HG03460 (cell line): Measurements from ENCODE around the gene SLC6A18.

Source experiments
- ATAC-seq: cut with Tn5 transposase; IDR thresholded peaks from one replicate; pipeline ENCODE4 v1.9.1; 2021; ENCODE audit not compliant: unreplicated experiment

Gene SLC6A18

GRCh38 chr5:1187234-1187949 is 37.8 kb upstream of the SLC6A18 start:
- ATAC-seq: no peak

- no peak for ATAC-seq
Measured at GRCh38 chr5:1187950-1188334, 37.2 kb upstream of the SLC6A18 start.

DNA sequence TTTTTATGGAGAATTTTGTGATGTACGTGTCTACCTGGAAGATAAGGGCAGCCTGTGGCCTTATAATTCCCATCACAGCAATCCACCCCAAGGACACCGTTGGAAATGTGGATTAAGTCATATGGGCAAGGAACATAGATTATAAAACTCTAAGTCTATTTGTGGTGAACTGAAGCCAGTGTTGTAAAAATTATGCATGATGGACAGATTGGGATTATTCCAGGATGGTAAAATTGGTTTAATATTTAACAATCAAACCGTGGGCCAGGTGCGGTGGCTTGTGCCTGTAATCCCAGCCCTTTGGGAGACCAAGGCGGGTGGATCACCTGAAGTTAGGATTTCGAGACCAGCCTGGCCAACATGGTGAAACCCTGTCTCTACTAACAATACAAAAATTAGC is 36.7 kb upstream of the SLC6A18 start:
- ATAC-seq: no peak

GRCh38 chr5:1189269-1189668 is 35.9 kb upstream of the SLC6A18 start:
- ATAC-seq: no peak

DNA sequence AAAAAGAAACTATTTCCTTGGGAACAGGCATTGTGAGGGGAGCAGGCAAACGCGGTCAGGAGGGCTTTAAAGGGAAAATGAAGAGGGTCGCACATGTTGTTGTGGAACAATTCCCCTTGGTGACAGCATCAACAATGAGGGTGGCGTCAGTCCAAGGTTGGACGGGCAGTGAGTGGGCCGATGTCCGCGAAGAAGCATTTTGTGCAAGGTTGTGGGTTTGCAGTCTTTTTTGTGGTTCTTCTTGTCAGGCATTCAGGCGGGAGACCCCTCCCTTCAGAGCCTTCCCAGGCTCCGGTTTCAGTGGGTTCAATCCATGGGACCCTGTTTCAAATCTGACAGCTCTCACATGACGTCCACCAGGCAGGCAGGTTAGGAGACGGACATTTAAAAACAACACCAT is 34.9 kb upstream of the SLC6A18 start:
- no peak for ATAC-seq

DNA sequence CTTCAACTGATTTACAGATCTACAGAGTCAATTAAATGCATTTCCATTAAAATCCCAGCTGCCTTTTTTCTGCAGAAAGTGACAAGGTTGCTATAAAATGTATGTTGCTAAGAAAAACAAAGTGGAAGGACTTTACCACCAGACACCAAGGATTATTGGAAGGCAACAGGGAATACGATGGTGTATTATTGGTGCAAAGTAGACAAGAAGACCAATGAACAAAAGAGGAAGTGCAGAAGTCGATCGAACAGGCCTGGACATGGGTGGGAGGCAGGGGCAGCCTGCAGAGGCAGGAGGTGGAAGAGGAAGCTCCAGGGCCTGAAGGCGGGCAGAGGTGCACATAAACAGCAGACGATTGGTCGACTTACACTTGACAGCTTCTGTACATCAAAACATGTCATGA is 34.3 kb upstream of the SLC6A18 start:
- no peak for ATAC-seq

- no peak for ATAC-seq
Measured at GRCh38 chr5:1192971-1193590, 32.1 kb upstream of the SLC6A18 start.

DNA sequence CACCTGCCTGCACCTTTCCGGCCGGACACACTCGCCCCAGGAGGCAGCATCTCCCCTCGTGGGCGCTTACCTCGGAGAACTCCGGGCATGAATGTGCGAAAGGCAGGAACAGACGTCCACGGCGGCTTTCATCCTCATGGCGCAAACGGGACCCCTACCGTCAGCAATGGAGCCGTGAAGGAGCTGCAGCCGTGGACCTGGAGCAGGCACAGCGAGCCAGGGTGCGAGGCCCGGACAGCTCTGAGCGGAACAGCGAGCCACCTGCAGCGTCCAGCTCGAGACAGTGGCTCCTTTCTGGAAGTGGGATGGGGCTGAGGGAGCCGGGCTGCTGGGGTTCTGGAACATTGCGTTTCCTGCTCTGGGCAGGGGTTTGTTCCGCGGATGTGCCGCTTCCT is 31.6 kb upstream of the SLC6A18 start:
- ATAC-seq: no peak

- ATAC-seq: no peak
Measured at GRCh38 chr5:1194378-1194777, 30.8 kb upstream of the SLC6A18 start.

- ATAC-seq: no peak
Measured at GRCh38 chr5:1195439-1195838, 29.7 kb upstream of the SLC6A18 start.

DNA sequence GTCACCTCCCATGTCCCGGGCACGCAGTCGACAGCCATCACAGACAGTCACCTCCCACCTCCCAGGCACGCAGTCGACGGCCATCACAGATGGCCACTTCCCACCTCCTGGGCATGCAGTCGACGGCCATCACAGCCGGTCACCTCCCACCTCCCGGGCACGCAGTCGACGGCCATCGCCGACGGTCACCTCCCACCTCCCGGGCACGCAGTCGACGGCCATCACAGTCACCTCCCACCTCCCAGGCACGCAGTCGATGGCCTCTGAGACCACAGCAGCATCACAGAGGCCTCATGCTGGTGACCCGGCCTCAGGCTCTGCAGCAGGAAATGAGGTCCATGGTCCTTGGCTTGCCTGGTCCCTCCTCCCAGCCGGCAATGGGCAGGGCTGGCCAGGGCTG is 29.3 kb upstream of the SLC6A18 start:
- ATAC-seq: no peak

GRCh38 chr5:1196562-1196961 is 28.6 kb upstream of the SLC6A18 start:
- no peak for ATAC-seq

- no peak for ATAC-seq
Measured at GRCh38 chr5:1197876-1198666, 27.1 kb upstream of the SLC6A18 start.

GRCh38 chr5:1199340-1199648 is 25.9 kb upstream of the SLC6A18 start:
- ATAC-seq: no peak

- no peak for ATAC-seq
Measured at GRCh38 chr5:1199649-1200494, 25.3 kb upstream of the SLC6A18 start.

GRCh38 chr5:1200495-1201326 is 24.5 kb upstream of the SLC6A18 start:
- ATAC-seq: no peak

DNA sequence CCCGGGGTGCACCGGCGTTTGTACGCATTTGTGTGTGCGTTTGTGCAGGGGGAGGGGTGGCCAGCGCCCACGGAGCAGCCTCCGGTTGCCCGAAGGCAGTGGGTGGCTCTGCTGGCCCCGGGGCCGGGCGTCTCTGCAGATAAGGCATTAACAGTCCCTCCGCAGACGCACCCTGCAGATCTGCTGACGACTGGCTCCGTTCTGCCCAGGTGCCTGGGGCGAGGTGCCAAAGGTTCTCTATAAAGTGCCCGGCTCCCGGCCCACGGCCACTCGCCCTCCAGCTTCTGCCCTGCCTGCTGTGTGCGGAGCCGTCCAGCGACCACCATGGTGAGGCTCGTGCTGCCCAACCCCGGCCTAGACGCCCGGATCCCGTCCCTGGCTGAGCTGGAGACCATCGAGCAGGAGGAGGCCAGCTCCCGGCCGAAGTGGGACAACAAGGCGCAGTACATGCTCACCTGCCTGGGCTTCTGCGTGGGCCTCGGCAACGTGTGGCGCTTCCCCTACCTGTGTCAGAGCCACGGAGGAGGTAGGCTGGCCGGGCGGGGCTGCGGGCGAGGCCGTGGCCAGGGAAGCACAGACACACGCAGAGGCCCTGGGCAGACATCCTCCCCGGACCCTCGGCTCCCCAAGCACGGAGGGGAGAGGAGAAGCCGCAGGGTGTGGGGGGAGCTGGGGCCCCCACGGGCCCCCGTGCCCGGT is 23.7 kb upstream of the SLC6A18 start, which contains the start of gene SLC6A19:
SLC6A19 (plus strand) TSS at position 269 of the 699 bp plus-strand sequence; CDS start at position 325, 56 bp downstream.
- ATAC-seq: no peak

- no peak for ATAC-seq
Measured at GRCh38 chr5:1202026-1202797, 23.0 kb upstream of the SLC6A18 start.

DNA sequence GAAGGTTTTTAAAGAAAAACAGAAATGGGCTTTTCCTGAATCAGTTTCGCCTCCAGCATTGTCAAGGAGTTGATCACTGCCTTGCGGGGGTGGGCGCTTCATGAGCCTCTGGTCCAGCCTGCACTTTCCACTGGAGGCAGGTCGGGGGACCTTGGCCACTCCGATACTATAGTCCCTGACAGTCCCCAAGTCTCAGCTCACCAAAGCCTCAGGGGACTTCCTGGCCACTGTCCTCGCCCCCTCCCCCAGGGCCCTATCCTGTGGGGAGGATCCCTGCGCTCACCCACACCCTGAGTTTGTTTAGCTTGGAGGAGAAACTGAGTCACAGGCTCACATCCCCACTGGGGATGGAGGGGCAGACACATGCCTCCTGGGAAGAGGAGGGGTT is 22.4 kb upstream of the SLC6A18 start:
- ATAC-seq: no peak
